ENCODE results near the gene ST8SIA6.
"Not testable (repeated sequence)": the region's sequence is repeated elsewhere in the genome, so short reads cannot be mapped to it uniquely, and the experiment has no call there.

Gene ST8SIA6

GRCh38 chr10:17330501-17330900 lies 123.9 kb downstream of the ST8SIA6 start:
- in situ Hi-C loops (cut with HindIII; ENCODE audit: low pct_unique_long_range_greater_than_20kb, low sequenced_read_pairs): no loop called here
- TF ChIP-seq JUND (IDR thresholded peaks at IDR 0.05; ENCODE audit: low read depth): no peak
- DNase-seq (ENCODE audit: low read depth in 1 of 2, low spot score in 1 of 2): no peak

- in situ Hi-C loops (cut with HindIII; ENCODE audit: low pct_unique_long_range_greater_than_20kb, low sequenced_read_pairs): no loop called here
- no peak for TF ChIP-seq JUND (IDR thresholded peaks at IDR 0.05; ENCODE audit: low read depth)
- DNase-seq (ENCODE audit: low read depth in 1 of 2, low spot score in 1 of 2): no peak
These were observed 128.0 kb downstream of the ST8SIA6 start for GRCh38 chr10:17326377-17326776.

- in situ Hi-C loops (cut with HindIII; ENCODE audit: low pct_unique_long_range_greater_than_20kb, low sequenced_read_pairs); DNase-seq (ENCODE audit: low read depth in 1 of 2, low spot score in 1 of 2): not testable (repeated sequence)
These were observed 132.4 kb downstream of the ST8SIA6 start for GRCh38 chr10:17321957-17322356.

GRCh38 chr10:17316488-17317170 lies 137.8 kb downstream of the ST8SIA6 start:
- no peak for DNase-seq (ENCODE audit: low read depth in 1 of 2, low spot score in 1 of 2)
- in situ Hi-C loops (cut with HindIII; ENCODE audit: low pct_unique_long_range_greater_than_20kb, low sequenced_read_pairs): no loop called here
- no peak for TF ChIP-seq JUND (IDR thresholded peaks at IDR 0.05; ENCODE audit: low read depth)

GRCh38 chr10:17309435-17309834 lies 145.0 kb downstream of the ST8SIA6 start:
- DNase-seq (ENCODE audit: low read depth in 1 of 2, low spot score in 1 of 2): no peak
- TF ChIP-seq JUND (IDR thresholded peaks at IDR 0.05; ENCODE audit: low read depth): no peak
- in situ Hi-C loops (cut with HindIII; ENCODE audit: low pct_unique_long_range_greater_than_20kb, low sequenced_read_pairs): no loop called here

GRCh38 chr10:17307123-17307522 lies 147.3 kb downstream of the ST8SIA6 start:
- TF ChIP-seq JUND (IDR thresholded peaks at IDR 0.05; ENCODE audit: low read depth): no peak
- in situ Hi-C loops (cut with HindIII; ENCODE audit: low pct_unique_long_range_greater_than_20kb, low sequenced_read_pairs): no loop called here
- no peak for DNase-seq (ENCODE audit: low read depth in 1 of 2, low spot score in 1 of 2)

GRCh38 chr10:17292375-17292774 lies 162.0 kb downstream of the ST8SIA6 start:
- in situ Hi-C loops (cut with HindIII; ENCODE audit: low pct_unique_long_range_greater_than_20kb, low sequenced_read_pairs): no loop called here
- TF ChIP-seq JUND (IDR thresholded peaks at IDR 0.05; ENCODE audit: low read depth): no peak
- DNase-seq (ENCODE audit: low read depth in 1 of 2, low spot score in 1 of 2): no peak

- in situ Hi-C loops (cut with HindIII; ENCODE audit: low pct_unique_long_range_greater_than_20kb, low sequenced_read_pairs): no loop called here
These were observed 164.2 kb downstream of the ST8SIA6 start for GRCh38 chr10:17290226-17290625.

GRCh38 chr10:17289763-17290162 lies 164.6 kb downstream of the ST8SIA6 start:
- no peak for DNase-seq (ENCODE audit: low read depth in 1 of 2, low spot score in 1 of 2)
- TF ChIP-seq JUND (IDR thresholded peaks at IDR 0.05; ENCODE audit: low read depth): no peak
- in situ Hi-C loops (cut with HindIII; ENCODE audit: low pct_unique_long_range_greater_than_20kb, low sequenced_read_pairs): no loop called here

More at GRCh38 chr10:17290226-17290625, 164.2 kb downstream of the ST8SIA6 start:
- no peak for TF ChIP-seq JUND (IDR thresholded peaks at IDR 0.05; ENCODE audit: low read depth)
- peak; percentile 46 to 82 for DNase-seq (ENCODE audit: low read depth in 1 of 2, low spot score in 1 of 2)

GRCh38 chr10:17286562-17287550 lies 167.5 kb downstream of the ST8SIA6 start:
- in situ Hi-C loops (cut with HindIII; ENCODE audit: low pct_unique_long_range_greater_than_20kb, low sequenced_read_pairs): no loop called here
- no peak for TF ChIP-seq JUND (IDR thresholded peaks at IDR 0.05; ENCODE audit: low read depth)
- no peak for DNase-seq (ENCODE audit: low read depth in 1 of 2, low spot score in 1 of 2)

GRCh38 chr10:17282311-17282710 lies 172.1 kb downstream of the ST8SIA6 start:
- DNase-seq (ENCODE audit: low read depth in 1 of 2, low spot score in 1 of 2): no peak
- no peak for TF ChIP-seq JUND (IDR thresholded peaks at IDR 0.05; ENCODE audit: low read depth)
- in situ Hi-C loops (cut with HindIII; ENCODE audit: low pct_unique_long_range_greater_than_20kb, low sequenced_read_pairs): no loop called here

- TF ChIP-seq JUND (IDR thresholded peaks at IDR 0.05; ENCODE audit: low read depth): no peak
- in situ Hi-C loops (cut with HindIII; ENCODE audit: low pct_unique_long_range_greater_than_20kb, low sequenced_read_pairs): no loop called here
- DNase-seq (ENCODE audit: low read depth in 1 of 2, low spot score in 1 of 2): peak in 1 of 2 experiments; percentile 21
These were observed 175.7 kb downstream of the ST8SIA6 start for GRCh38 chr10:17278607-17279240.

Data from T47D (cell line).